ENCODE data around the gene UNKL.

- TF ChIP-seq CTCF (conservative IDR thresholded peaks at IDR 0.05), result no peak
- no peak for TF ChIP-seq EZH2 (IDR thresholded peaks at IDR 0.05; ENCODE audit: low read depth)
These were observed 29.0 kb upstream of the UNKL start for GRCh38 chr16:1443403-1443973.

Measured in PC-9 (cell line).